Activated CD4-positive, CD25-positive, alpha-beta regulatory T cell treated with anti-CD3 and anti-CD28 coated beads, Interleukin-2, amount 50 U/mL, for 16 hours (primary cell): ENCODE results near the gene NACC1.
"Not testable (repeated sequence)": the region's sequence is repeated elsewhere in the genome, so short reads cannot be mapped to it uniquely, and the experiment has no call there.

ENCODE experiments used
- DNase-seq: peaks from one replicate; pipeline ENCODE4 v3.0.0-alpha.2; 2020; ENCODE audit warnings: low read depth, low spot score

The NACC1 gene

GRCh38 chr19:13146763-13147563 lies 28.9 kb downstream of the NACC1 start:
- DNase-seq = no peak

GRCh38 chr19:13149173-13149627 lies 31.1 kb downstream of the NACC1 start:
- DNase-seq = not testable (repeated sequence)

GRCh38 chr19:13149628-13150186 lies 31.6 kb downstream of the NACC1 start:
- DNase-seq = no peak

GRCh38 chr19:13150187-13150930 lies 32.3 kb downstream of the NACC1 start, which contains the start of the genes IER2 and STX10:
Gene IER2 (plus strand): TSS chr19:13150411. CDS start chr19:13153187, 2,776 bp downstream.
Gene STX10 (minus strand): TSS chr19:13150375. CDS start chr19:13150173, 202 bp downstream.
- peak; percentile 85 for DNase-seq

- no peak for DNase-seq
Observed at GRCh38 chr19:13150931-13151604, 33.0 kb downstream of the NACC1 start.

GRCh38 chr19:13151605-13152355 lies 33.7 kb downstream of the NACC1 start:
- peak; percentile 92 for DNase-seq

GRCh38 chr19:13152356-13152973 lies 34.4 kb downstream of the NACC1 start:
- DNase-seq = no peak

- DNase-seq = peak; percentile 92
Observed at GRCh38 chr19:13152974-13153568, 35.0 kb downstream of the NACC1 start.

GRCh38 chr19:13153569-13154240 lies 35.6 kb downstream of the NACC1 start:
- DNase-seq = no peak

GRCh38 chr19:13154241-13154778 lies 36.2 kb downstream of the NACC1 start:
- no peak for DNase-seq

- DNase-seq = peak; percentile 69
Observed at GRCh38 chr19:13154911-13155471, 36.9 kb downstream of the NACC1 start.

- DNase-seq = peak; percentile 48
Observed at GRCh38 chr19:13155472-13156359, 37.7 kb downstream of the NACC1 start.

- DNase-seq = no peak
Observed at GRCh38 chr19:13159713-13160112, 41.6 kb downstream of the NACC1 start.

- no peak for DNase-seq
Observed at GRCh38 chr19:13160557-13160956, 42.5 kb downstream of the NACC1 start.

GRCh38 chr19:13162724-13163608 lies 44.9 kb downstream of the NACC1 start:
- DNase-seq = peak; percentile 65

- no peak for DNase-seq
Observed at GRCh38 chr19:13163609-13164342, 45.7 kb downstream of the NACC1 start.
